Stimulated activated CD8-positive, alpha-beta memory T cell treated with anti-CD3 and anti-CD28 coated beads, Interleukin-7, amount 100 ng/mL, for 24 hours (primary cell): Measurements from ENCODE around the gene TMEM248.
"Not testable (repeated sequence)": the region's sequence is repeated elsewhere in the genome, so short reads cannot be mapped to it uniquely, and the experiment has no call there.

Experiments
- DNase-seq: peaks from one replicate; pipeline ENCODE4 v3.0.0-alpha.2; 2020; ENCODE audit warnings: low read depth

TMEM248 gene

DNA sequence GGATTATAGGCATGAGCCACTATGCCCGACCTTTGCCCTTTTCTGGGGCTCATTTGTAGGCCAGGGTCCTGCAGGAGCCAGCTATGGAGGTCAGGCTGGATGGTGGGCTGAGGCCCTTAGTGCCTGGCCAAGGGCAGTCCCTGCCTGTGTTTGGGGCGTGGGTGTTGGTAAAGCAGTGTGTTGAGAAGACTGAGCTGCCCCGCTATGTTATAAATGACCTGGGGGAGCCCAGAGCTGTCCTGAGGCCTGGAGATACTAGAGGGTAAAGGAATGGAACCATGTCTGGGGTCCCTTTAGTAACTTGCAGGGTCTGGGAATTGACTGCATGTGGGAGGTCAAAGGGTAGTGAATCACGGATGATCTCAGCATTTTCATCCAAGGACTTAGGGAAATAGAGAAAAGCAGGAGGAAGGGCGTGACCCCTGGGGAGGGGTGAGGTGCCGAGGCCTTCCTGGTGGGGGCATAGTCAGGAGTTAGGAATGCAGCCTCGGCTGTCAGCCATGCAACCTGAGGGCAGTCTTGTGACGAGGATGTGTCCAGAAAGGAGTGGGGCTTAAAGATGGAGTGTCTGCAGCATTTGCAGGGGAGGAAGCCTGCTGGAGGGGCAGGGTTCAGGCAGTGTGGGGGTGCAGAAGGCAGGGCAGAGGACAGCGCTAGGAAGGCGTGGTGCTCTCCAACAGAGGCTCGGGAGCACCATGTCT lies 31.5 kb downstream of the TMEM248 start:
- no peak for DNase-seq

DNA sequence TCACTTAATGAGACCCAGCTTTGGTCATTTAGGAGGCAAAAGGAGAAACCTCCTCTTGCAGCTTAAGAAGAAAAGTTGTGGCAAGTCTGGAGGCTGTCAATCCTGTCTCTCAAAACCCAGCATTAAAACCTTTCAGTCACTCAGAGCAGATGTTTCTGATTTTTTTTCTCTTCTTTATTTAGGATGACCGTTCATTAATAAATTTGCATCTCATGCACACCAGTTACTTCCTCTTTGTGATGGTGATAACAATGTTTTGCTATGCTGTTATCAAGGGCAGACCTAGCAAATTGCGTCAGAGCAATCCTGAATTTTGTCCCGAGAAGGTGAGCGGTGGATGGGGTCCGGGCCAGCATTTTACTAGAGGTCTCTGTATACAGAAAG lies 32.0 kb downstream of the TMEM248 start:
- no peak for DNase-seq

DNA sequence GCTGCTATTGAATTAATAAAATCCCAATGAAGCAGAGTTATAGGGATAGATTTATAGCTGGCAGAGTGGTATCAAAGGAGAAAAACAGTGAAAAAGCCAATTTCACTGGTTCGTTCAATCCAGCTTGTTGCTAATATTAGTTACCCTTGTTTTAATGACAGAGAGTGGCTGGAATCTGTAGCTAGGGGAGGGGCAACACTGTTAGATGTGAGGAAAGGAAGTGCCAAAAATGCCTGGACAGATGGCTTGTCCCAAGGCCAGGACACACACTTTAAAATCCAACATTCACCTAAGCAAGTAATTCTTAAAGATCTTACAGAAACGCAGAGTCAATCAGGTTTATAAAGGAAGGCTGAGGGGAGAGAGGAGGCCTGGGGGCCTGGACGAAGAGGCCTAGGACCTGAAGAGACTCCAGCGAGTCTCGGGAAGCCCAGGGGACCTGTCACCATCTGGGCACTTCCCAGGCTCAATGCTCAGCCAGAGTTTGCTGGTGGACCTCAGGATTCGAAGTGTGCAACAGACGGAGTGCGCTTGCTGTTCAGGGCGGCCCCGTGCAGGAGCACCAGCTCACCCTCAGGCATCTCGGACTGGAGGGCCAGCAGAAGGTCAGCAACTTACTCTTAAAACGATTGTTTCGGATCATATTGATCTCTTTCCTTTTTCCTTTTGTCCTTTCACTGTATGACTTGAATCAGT lies 36.7 kb downstream of the TMEM248 start:
- DNase-seq = no peak

DNA sequence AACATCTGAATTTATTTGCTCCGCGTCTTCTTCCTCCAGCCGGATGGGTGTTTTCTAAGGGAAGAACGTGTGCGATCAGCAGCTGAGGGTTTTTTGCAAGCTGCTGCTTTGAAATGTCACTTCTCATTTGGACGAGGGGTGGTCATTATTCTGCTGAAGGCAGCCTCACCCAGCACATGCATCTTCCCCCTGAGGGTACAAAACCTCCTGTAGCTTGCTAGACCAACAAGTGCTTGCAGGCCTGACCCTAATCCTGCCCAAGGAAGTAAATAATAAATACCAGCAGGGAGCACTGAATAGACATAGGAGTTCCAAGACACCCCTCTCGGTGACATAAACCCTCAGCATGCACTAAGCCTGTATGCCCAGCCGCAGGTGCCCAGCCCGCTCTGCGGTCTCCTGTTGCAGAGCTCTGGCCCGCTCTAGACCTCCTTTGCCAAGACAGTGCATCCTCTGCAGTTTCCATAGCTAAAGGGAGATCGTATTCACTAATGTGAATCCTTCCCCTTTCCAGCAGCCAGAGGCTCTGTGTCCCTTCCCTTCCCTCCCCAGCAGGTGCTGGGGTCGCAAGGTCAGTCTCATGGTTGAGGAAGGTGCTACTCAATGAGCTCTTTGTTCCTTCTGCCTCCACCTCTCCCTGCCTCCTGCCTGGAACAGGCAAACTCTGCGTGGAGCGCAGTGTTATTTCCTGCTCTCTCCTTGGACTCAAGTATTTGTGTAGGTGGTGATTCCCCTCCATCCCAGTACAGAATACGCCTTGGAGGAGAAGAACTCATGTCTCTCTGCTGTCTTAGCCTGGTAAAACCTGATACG lies 37.7 kb downstream of the TMEM248 start:
- DNase-seq = no peak

DNA sequence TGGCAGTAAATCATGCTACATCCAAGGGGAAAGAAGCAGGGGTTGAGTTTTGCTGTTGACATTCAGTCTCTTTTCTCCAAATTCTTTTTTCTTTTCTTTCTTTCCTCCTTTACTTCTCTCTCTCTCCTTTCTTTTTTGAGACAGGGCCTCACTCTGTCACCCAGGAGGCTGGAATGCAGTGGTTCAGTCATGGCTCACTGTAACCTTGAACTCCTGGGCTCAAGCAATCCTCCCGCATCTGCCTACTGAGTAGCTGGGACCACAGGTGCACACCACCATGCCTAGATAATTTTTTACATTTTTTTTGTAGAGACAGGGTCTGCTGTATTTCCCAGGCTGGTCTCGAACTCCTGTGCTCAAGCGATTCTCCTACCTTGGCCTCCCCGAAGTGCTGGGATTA lies 39.2 kb downstream of the TMEM248 start:
- DNase-seq = no peak

DNA sequence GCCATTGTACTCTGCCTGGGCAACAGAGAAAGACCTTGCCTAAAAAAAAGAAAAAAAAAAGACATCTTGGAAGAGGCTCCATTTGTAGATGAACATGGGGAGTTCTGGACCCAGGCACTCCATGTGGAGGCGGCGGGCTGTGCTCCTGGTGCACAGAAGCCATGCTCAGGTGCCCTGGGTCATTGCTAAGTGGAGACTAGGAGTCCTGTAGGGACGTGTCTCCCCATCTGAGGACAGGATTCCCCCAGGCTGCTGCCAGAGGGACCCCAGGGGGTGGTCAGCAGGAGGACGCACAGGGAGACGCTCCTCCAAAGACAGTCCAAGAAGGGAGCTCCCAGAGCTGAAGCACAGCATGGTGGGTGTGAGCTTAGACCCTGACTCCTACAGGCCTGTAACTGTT lies 40.1 kb downstream of the TMEM248 start:
- DNase-seq = no peak

DNA sequence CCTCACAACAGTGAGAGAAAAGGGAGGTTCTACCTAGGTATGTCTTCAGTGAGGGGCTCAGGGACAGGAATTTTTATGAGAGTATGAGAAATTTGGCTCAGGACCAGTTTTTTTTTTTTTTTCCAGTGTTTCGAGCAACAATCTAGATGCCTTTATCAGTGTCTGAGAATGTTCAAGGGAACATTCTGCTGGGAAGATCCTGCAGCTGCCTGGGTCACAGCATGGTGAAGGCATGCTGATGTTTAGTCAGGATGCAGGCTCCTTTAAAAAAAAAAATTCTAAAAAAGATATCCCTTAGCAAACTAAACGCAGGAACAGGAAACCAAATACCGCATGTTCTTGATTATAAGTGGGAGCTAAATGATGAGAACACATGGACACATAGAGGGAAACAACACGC lies 43.4 kb downstream of the TMEM248 start:
- DNase-seq = no peak

DNA sequence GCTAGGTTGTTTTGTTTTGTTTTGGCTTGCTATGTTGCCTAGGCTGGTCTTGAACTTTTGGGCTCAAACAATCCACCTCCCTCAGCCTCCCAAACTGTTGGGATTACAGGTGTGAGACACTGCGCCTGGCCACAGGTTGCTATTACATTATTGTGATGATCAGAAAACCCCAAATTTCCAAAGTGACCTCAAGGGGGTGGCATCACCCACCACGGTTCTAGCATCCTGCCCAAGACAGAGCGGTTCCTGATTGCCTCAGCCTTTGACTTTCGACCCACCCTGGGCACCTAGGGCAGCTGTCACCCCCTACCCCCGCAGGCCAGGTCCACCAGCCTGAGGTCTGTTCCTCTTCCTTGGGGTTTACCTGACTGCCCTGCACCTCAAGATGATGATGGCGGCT lies 46.0 kb downstream of the TMEM248 start:
- DNase-seq = no peak

DNA sequence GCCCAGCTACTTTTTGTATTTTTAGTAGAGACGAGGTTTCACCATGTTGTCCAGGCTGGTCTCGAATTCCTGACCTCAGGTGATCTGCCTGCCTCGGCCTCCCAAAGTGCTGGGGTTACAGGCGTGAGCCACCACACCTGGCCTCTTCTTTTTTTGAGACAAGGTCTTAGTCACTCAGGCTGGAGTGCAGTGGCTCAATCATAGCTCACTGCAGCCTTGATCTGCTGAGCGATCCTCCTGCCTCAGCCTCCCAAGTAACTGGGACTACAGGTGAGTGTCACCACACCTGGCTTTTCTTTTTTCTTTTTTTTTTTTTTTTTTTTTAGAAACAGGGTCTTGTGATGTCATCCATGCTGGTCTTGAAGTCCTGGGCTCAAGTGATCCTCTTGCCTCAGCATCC lies 48.0 kb downstream of the TMEM248 start:
- DNase-seq = not testable (repeated sequence)

DNA sequence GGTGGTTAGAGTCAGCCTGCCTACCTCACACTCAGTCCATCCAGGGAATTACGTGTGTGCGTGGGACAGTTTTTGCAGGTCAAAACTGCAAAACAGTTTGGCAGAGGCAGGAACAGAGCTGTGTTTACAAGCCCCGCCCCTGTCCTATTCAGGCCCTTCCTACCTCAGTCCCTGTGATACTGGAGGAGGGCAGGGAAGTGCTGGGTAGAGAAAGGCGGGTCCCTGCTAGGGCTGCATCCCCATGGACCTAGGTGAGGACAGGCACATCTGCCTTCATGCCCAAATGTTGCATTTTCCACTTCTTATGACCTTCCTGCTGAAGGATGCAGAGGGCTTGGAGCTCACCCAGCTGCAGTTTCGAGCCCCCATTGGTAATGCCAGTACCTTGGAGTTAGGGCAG lies 49.3 kb downstream of the TMEM248 start:
- no peak for DNase-seq

DNA sequence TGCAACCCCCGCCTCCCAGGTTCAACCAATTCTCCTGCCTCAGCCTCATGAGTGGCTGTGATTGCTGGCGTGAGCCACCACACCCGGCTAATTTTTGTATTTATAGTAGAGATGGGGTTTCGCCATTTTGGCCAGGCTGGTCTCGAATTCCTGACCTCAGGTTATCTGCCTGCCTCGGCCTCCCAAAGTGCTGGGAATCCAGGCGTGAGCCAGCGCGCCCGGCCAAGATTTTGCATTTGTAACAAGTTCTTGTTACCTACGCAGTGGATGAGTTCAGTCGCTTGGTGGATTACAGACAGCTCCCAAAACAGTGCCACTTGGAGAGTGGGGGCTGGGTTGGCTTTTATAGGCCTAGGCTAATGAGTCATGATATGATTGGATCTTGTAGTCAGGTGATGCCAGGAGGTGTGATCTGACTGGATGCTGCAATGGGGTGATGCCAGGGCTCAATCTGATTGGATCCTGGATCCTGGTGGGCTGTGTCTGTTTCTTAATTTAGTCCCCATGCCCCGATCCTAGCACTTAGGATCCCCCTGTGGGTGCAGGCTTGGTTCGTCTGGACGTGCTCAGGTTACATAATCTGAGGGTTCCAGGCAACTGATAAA lies 54.1 kb downstream of the TMEM248 start:
- no peak for DNase-seq

DNA sequence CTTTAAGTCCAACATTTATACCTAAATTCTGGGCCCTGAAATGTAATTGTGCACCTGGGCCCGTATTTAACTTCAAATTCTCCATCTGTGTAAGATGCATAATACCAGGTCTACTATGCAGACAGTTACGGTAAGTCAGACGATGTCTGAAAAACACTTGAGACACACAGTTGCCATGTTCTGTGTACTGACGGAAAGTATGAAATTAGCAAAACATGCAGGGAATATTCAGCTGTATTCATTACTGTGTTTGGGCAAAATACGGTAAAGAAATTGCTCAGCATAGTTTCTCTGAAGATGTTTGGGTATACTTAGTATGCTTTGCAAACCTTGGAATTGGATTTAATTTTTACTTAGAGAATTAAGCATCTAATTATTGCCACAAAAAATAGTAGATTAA lies 57.3 kb downstream of the TMEM248 start:
- DNase-seq = not testable (repeated sequence)

DNA sequence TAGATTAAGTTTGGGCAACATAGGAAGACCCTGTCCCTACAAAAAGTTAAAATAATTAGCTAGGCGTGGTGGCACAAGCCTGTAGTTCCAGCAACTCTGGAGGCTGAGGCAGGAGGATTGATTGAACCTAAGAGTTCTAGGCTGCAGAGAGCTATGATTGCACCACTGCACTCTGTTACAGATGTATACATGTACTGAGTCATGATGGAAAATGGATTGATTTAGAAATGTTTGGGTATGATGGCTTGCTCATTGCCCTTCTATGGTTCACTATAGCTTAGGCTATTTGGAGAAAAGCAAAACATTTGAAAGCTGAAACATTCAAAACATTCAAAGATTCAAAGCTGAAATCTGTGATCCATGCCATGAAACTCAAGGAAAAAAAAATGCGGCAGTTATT lies 58.0 kb downstream of the TMEM248 start:
- not testable (repeated sequence) for DNase-seq

DNA sequence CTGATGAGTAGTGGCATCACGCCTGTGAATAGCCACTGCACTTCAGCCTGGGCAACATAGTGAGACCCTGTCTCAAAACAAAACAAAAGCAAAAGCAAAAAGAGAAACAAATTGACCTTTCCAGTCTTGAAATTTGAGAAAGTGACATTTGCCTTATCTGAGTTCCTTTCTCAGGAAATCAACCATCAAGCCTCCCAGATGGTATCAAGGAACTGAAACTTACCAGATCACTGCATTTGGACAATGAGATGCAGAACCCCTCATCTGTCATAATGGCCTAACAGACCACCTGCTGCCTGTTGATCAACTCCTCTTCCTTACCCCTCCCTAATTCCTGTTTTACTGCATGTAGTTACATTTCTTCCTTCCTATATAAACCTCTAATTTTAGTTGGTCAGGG lies 59.3 kb downstream of the TMEM248 start:
- not testable (repeated sequence) for DNase-seq

DNA sequence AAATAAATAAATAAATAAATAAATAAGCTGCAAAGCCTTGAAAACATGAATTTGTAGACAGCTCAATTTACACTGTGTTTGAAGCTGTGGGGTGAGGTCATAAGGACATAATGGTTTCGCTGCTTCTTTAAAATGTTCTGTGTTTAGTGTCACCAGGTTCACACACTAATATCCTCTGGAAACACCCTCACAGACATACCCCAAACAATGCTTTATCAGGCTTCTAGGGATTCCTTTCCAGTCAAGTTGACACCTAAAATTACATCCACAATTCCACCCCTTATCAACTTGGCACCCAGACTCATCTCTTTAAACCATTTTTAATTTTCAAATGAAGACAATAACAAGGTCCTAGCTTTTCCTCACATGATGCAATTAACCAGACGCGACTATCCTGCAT lies 68.5 kb downstream of the TMEM248 start:
- DNase-seq = not testable (repeated sequence)

DNA sequence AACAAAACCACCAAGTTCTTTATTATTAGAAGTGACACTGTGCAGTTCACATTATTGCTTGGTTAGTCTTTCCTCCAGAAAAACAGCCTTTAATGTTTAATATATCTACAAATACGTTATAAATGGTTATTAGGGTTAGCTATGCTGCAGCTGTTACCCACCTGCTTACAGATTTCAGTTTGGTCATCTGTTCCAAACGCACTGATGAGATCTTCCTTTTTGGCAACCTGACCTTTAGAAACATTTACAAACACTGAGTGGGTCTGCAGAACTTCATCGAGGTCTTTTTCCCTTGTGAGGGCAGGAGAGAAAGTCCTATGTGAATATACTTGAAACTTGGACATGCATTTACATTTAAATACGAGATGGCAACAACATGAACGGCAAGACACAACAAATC lies 73.0 kb downstream of the TMEM248 start:
- not testable (repeated sequence) for DNase-seq

DNA sequence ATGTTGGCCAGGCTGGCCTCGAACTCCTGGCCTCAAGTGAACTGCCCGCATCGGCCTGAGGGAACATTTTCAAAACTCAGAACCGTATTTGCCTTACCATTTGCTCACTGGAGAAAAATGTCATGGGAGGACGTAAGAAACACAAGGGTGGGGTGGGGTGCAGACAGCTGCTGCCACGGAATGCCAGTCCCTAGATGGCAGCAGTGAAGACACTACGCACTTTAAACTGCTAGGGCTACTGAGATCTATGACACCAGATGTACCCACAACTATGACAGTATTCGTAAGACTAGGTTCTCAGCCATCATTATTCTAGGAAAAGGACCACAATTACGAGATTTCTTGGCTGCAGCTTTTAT lies 73.6 kb downstream of the TMEM248 start:
- not testable (repeated sequence) for DNase-seq

DNA sequence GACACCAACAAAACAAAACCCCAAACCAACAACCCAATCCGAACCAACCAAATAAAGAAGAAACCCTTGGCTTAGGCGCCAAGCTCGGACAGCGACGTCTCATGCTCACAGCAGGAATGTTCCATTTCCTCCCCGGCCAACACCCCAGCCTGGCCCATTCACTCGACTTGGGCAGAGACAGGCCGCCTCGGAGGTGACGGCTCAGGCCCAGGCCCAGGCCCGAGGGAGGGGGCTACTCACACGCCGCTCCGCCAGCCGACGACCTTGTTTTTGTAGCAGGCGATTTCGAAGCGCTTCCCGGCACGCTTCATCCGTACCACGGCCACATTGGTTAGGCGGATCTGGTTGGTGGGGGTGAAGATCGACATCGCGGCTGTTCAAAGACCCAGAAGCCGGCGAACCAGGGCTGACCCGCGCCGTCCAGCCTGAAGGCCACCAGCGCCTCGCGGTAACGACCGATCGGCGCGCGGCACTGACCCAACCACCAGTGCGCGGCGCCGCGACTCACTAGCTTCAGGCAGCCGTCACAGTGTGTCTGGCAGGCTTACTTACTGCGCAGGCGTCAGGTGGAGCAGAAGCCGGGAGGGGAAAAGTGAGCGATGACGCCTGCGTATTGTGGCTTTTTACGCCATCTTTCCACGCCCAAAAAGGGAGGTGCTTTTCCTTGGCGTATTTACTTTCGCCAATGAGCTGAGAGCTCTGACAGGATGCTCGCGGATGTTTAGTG lies 74.2 kb downstream of the TMEM248 start, which contains the start of gene SBDS:
SBDS (minus strand) TSS at position 537 of the 727 bp plus-strand sequence; CDS start at position 368, 169 bp downstream.
- DNase-seq = peak; percentile 79

DNA sequence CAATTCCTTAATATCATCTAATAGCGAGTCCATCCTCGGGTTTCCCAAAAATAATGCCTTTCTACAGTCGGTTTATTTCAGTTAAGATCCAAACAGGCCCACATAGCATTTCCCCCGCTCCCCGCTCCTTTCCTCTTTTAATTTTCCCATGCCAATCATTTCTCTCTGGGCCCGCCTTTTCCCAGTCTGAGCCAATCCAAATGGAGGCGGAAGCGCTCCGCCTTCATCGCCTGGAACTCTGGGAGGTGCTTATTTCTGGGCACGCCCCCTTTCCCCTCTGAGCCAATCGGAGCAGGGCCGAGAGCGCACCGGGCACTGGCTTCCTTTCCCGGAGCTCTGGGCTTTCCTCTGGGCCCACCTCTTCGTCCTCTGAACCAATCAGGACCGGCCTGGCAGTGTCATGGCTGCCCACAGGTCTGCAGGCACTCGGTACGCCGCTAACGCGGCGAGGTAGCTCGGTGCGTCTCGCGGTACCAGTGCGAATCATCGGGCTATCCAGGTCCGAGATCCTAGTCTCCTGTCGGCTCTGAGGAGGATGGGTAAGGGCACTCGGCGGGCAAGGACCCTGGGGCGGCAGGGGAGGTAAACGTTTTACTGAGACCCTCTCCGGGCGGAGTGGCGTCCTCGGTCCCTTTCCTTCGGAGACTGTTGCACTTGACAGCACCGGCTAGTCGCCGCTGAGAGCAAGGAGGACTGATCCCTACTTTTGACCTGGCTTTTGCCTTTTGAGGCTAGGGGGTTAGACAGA lies 75.6 kb downstream of the TMEM248 start, which contains the start of gene TYW1:
TYW1 (plus strand) TSS at position 390 of the 748 bp plus-strand sequence; CDS start at position 536, 146 bp downstream.
- peak; percentile 97 for DNase-seq

DNA sequence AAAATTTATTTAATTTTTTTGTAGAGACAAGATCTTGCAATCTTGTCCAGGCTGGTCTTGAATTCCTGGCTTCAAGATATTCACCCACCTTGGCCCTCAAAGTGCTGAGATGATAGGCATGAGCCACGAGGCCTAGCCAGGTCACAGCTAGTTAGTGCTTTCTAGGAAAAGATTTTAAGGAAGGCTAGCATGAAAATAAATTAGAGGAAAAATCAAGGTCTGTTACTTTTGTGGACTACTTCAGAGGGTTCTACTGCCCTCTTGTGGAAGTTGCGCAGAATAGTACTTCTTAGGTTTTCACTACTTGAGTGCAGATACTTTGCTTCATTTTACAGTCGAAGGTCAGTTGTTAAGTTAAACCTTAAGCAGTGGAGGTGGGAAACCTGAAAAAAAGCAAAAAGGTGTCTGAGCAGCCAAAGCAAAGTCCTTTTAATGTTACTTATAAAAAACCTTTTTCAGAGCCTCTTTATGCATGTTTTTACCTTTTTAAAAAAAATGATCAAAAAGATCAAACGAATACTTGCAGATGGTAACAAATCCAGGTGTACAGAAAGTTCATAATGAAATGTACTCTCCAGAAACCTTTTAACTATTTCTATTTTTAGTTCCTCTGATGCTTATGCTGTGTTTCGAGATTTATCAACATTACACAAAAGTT lies 79.7 kb downstream of the TMEM248 start:
- not testable (repeated sequence) for DNase-seq
